Limb (tissue), 2 donors: ENCODE data around the gene SPEG.

Experiments
- DNase-seq, 2 donors: peaks; one replicate each; pipeline ENCODE4 v3.0.0-alpha.2; 2016; ENCODE audit errors: extremely low spot score in 2 of 2

The SPEG gene

GRCh38 chr2:219459460-219460311 is 25.0 kb downstream of the SPEG start:
- peak in 1 of 2 donors; percentile 72 for DNase-seq

GRCh38 chr2:219460424-219460926 is 25.8 kb downstream of the SPEG start:
- peak; percentile 58 to 76 for DNase-seq

GRCh38 chr2:219461047-219461514 is 26.4 kb downstream of the SPEG start:
- peak in 1 of 2 donors; percentile 68 for DNase-seq

GRCh38 chr2:219461669-219462068 is 27.0 kb downstream of the SPEG start:
- DNase-seq, result no peak

GRCh38 chr2:219462349-219462748 is 27.7 kb downstream of the SPEG start:
- DNase-seq, result no peak

- DNase-seq, result no peak
These were observed 29.8 kb downstream of the SPEG start for GRCh38 chr2:219464286-219465032.

- no peak for DNase-seq
These were observed 31.3 kb downstream of the SPEG start for GRCh38 chr2:219465659-219466561.

- DNase-seq, result no peak
These were observed 32.4 kb downstream of the SPEG start for GRCh38 chr2:219466816-219467735.

GRCh38 chr2:219467736-219468075 is 33.1 kb downstream of the SPEG start:
- no peak for DNase-seq

GRCh38 chr2:219468410-219469185 is 34.0 kb downstream of the SPEG start:
- no peak for DNase-seq

GRCh38 chr2:219469186-219469724 is 34.6 kb downstream of the SPEG start:
- no peak for DNase-seq

GRCh38 chr2:219470429-219470828 is 35.8 kb downstream of the SPEG start:
- no peak for DNase-seq

GRCh38 chr2:219471476-219472371 is 37.1 kb downstream of the SPEG start:
- DNase-seq, result no peak

GRCh38 chr2:219472629-219473187 is 38.1 kb downstream of the SPEG start:
- DNase-seq, result no peak

GRCh38 chr2:219473511-219473910 is 38.9 kb downstream of the SPEG start:
- no peak for DNase-seq

GRCh38 chr2:219474285-219475060 is 39.8 kb downstream of the SPEG start:
- DNase-seq, result no peak

GRCh38 chr2:219475278-219475677 is 40.6 kb downstream of the SPEG start:
- DNase-seq, result no peak
